Neuronal stem cell (in vitro differentiated cells): ENCODE measurements around the gene DUT.
A peak's percentile ranks its signal among the peaks of the same experiment; 100 is the strongest.

Experiments
- DNase-seq: peaks from one replicate; pipeline ENCODE4 v3.0.0-alpha.2; 2013; ENCODE audit warnings: low spot score
- H2AFZ ChIP-seq: one replicate; pipeline ENCODE4 v1.6.1; 2013; ENCODE audit warnings: mild to moderate bottlenecking, low read length, inconsistent platforms
- H2AK5ac ChIP-seq: 2 replicates; pipeline ENCODE4 v1.6.1; 2013; ENCODE audit warnings: low read depth, mild to moderate bottlenecking, inconsistent platforms, low read length, moderate library complexity, mixed read lengths
- H2BK120ac ChIP-seq: 2 replicates; pipeline ENCODE4 v1.6.1; 2013; ENCODE audit warnings: low read depth, mild to moderate bottlenecking, inconsistent platforms, low read length, moderate library complexity, mixed read lengths
- H2BK12ac ChIP-seq: one replicate; pipeline ENCODE4 v1.6.1; 2013; ENCODE audit warnings: low read length, inconsistent platforms
- H2BK15ac ChIP-seq: 2 replicates; pipeline ENCODE4 v1.6.1; 2013; ENCODE audit warnings: mild to moderate bottlenecking, low read length, inconsistent platforms, mixed read lengths
- H2BK5ac ChIP-seq: one replicate; pipeline ENCODE4 v1.6.1; 2013; ENCODE audit warnings: inconsistent platforms, mild to moderate bottlenecking, low read length, moderate library complexity
- H3K14ac ChIP-seq: one replicate; pipeline ENCODE4 v1.6.1; 2013; ENCODE audit warnings: low read length, inconsistent platforms
- H3K18ac ChIP-seq: 2 replicates; pipeline ENCODE4 v1.6.1; 2013; ENCODE audit warnings: low read length, inconsistent platforms
- H3K23ac ChIP-seq: 2 replicates; pipeline ENCODE4 v1.6.1; 2013; ENCODE audit warnings: low read depth, mild to moderate bottlenecking, mixed read lengths, low read length, inconsistent platforms; ENCODE audit not compliant: poor library complexity
- H3K27ac ChIP-seq: replicated peaks from 3 replicates; pipeline ENCODE4 v1.5.1; 2013; ENCODE audit warnings: low read length, inconsistent platforms
- H3K27me3 ChIP-seq, 3 experiments: 2 replicates each; pipeline ENCODE4 v1.6.1; 2013; ENCODE audit warnings: low read length in 3 of 3, mild to moderate bottlenecking in 2 of 3, inconsistent platforms in 1 of 3, low read depth in 1 of 3, mixed read lengths in 1 of 3, moderate library complexity in 1 of 3; ENCODE audit not compliant: control insufficient read depth in 3 of 3, insufficient read depth in 3 of 3
- H3K36me3 ChIP-seq, 2 donors: replicated peaks in 1 of 2; 2 replicates each; pipeline ENCODE4 v1.6.1; 2013; ENCODE audit warnings: low read length in 2 of 2; ENCODE audit not compliant: control insufficient read depth in 2 of 2, insufficient read depth in 2 of 2
- H3K4ac ChIP-seq: 2 replicates; pipeline ENCODE4 v1.6.1; 2013; ENCODE audit warnings: inconsistent platforms, mild to moderate bottlenecking, low read length, moderate library complexity
- H3K4me1 ChIP-seq, 2 donors: 1 replicate in 1 of 2; 2 replicates in 1 of 2; pipeline ENCODE4 v1.6.1; 2013; ENCODE audit warnings: low read length in 2 of 2, low read depth in 1 of 2; ENCODE audit not compliant: control insufficient read depth in 2 of 2, insufficient read depth in 1 of 2
- H3K4me2 ChIP-seq: one replicate; pipeline ENCODE4 v1.6.1; 2013; ENCODE audit warnings: mild to moderate bottlenecking, low read length, inconsistent platforms; ENCODE audit not compliant: insufficient read depth, poor library complexity, severe bottlenecking
- H3K4me3 ChIP-seq, 2 donors: 2 replicates each; pipeline ENCODE4 v1.5.1; 2013; ENCODE audit warnings: low read length in 2 of 2, mild to moderate bottlenecking in 2 of 2, inconsistent platforms in 1 of 2, moderate library complexity in 1 of 2
- H3K79me1 ChIP-seq: one replicate; pipeline ENCODE4 v1.6.1; 2013; ENCODE audit warnings: low read depth, mild to moderate bottlenecking, inconsistent platforms, low read length, moderate library complexity
- H3K9ac ChIP-seq: one replicate; pipeline ENCODE4 v1.6.1; 2013; ENCODE audit warnings: mild to moderate bottlenecking, low read depth, low read length, inconsistent platforms; ENCODE audit not compliant: poor library complexity
- H3K9me3 ChIP-seq, 2 donors: replicated peaks in 1 of 2; 2 replicates each; pipeline versions ENCODE3 to v1.6.1; 2013; ENCODE audit warnings: low read length in 2 of 2, mild to moderate bottlenecking in 2 of 2, inconsistent platforms in 1 of 2, low read depth in 1 of 2, mixed read lengths in 1 of 2, moderate library complexity in 1 of 2; ENCODE audit not compliant: control insufficient read depth in 2 of 2, insufficient read depth in 1 of 2
- H4K8ac ChIP-seq: one replicate; pipeline ENCODE4 v1.6.1; 2013; ENCODE audit warnings: low read depth, mild to moderate bottlenecking, inconsistent platforms, low read length, moderate library complexity
- H4K91ac ChIP-seq: one replicate; pipeline ENCODE4 v1.6.1; 2013; ENCODE audit warnings: low read length, low read depth, mild to moderate bottlenecking, inconsistent platforms; ENCODE audit not compliant: poor library complexity
- WGBS, 2 donors: extraction: QIAGEN DNeasy Blood & Tissue Kit; methylation state at CpG; one replicate each; pipeline ENCODE4 v1.1.7; 2013; ENCODE audit warnings: missing lambda C conversion rate in 2 of 2, mixed read lengths in 1 of 2; ENCODE audit not compliant: insufficient read length in 2 of 2, insufficient replicate concordance in 1 of 2; ENCODE audit errors: extremely low coverage in 2 of 2; 5-methylcytosine and 5-hydroxymethylcytosine counted together

DUT gene

GRCh38 chr15:48336940-48337339, 5.7 kb downstream of the DUT start:
- Histone ChIP-seq H2BK15ac (no peak overlapping the region), H3K4me3 (no peak overlapping the region), H3K79me1 (peaks cover 3% of the 10 kb centered on the region), H2AK5ac (no peak overlapping the region), H2BK120ac (no peak overlapping the region), H3K14ac (no peak overlapping the region), H3K4me2 (no peak overlapping the region), H3K23ac (no peak overlapping the region), H3K36me3 (peaks cover 3 to 84% of the 10 kb centered on the region in 2 donors), H3K9ac (no peak overlapping the region), H3K4me1 (peaks cover 3 to 5% of the 10 kb centered on the region in 2 donors), H2AFZ (no peak overlapping the region), H3K27ac (no peak overlapping the region), H3K4ac (no peak overlapping the region), H2BK5ac (no peak overlapping the region), H3K9me3 (no peaks in the 10 kb centered on the region), H4K8ac (no peak overlapping the region), H2BK12ac (no peak overlapping the region), H3K18ac (no peak overlapping the region), H4K91ac (no peak overlapping the region), H3K27me3 (no peaks in the 10 kb centered on the region)
- WGBS, 2 donors = no CpG with 5 or more reads among the region's 2 CpGs
- DNase-seq = peak; percentile 30

GRCh38 chr15:48337607-48338006, 6.4 kb downstream of the DUT start:
- H2BK12ac ChIP-seq = no peak overlapping the region
- H3K4me2 ChIP-seq = no peak overlapping the region
- no peaks in the 10 kb centered on the region for H3K9me3 ChIP-seq
- H4K91ac ChIP-seq = no peak overlapping the region
- H4K8ac ChIP-seq = no peak overlapping the region
- H3K14ac ChIP-seq = no peak overlapping the region
- no peak overlapping the region for H3K27ac ChIP-seq
- no peak overlapping the region for H3K23ac ChIP-seq
- WGBS, 2 donors = no CpG with 5 or more reads among the region's 1 CpG
- no peak overlapping the region for H3K4me3 ChIP-seq
- H2AFZ ChIP-seq = no peak overlapping the region
- no peak for DNase-seq
- no peak overlapping the region for H2BK15ac ChIP-seq
- no peaks in the 10 kb centered on the region for H3K27me3 ChIP-seq
- H2BK5ac ChIP-seq = no peak overlapping the region
- peaks cover 3 to 91% of the 10 kb centered on the region in 2 donors for H3K36me3 ChIP-seq
- no peak overlapping the region for H2BK120ac ChIP-seq
- H3K79me1 ChIP-seq = no peaks in the 10 kb centered on the region
- peaks cover 1 to 2% of the 10 kb centered on the region in 2 donors for H3K4me1 ChIP-seq
- H2AK5ac ChIP-seq = no peak overlapping the region
- H3K18ac ChIP-seq = no peak overlapping the region
- H3K4ac ChIP-seq = no peak overlapping the region
- H3K9ac ChIP-seq = no peak overlapping the region

- H3K23ac ChIP-seq = no peak overlapping the region
- peaks cover 5 to 89% of the 10 kb centered on the region in 2 donors for H3K36me3 ChIP-seq
- WGBS, 2 donors = no CpG with 5 or more reads among the region's 4 CpGs
- no peak overlapping the region for H4K8ac ChIP-seq
- H2BK15ac ChIP-seq = no peak overlapping the region
- H3K9ac ChIP-seq = no peak overlapping the region
- no peak overlapping the region for H3K4me3 ChIP-seq
- H2BK120ac ChIP-seq = no peak overlapping the region
- no peak overlapping the region for H4K91ac ChIP-seq
- no peak overlapping the region for H2AK5ac ChIP-seq
- no peak overlapping the region for H3K4ac ChIP-seq
- no peak for DNase-seq
- H3K27me3 ChIP-seq = no peaks in the 10 kb centered on the region
- H3K27ac ChIP-seq = no peak overlapping the region
- H3K79me1 ChIP-seq = no peaks in the 10 kb centered on the region
- H3K4me1 ChIP-seq = no peaks in the 10 kb centered on the region
- no peak overlapping the region for H3K18ac ChIP-seq
- H2BK12ac ChIP-seq = no peak overlapping the region
- H3K9me3 ChIP-seq = no peaks in the 10 kb centered on the region
- no peak overlapping the region for H2BK5ac ChIP-seq
- no peak overlapping the region for H3K4me2 ChIP-seq
- no peak overlapping the region for H2AFZ ChIP-seq
- H3K14ac ChIP-seq = no peak overlapping the region
Observed at GRCh38 chr15:48340111-48340510, 8.9 kb downstream of the DUT start.

GRCh38 chr15:48343865-48344264, 12.6 kb downstream of the DUT start:
- Histone ChIP-seq H3K79me1 (no peaks in the 10 kb centered on the region), H2BK15ac (no peak overlapping the region), H3K27ac (no peak overlapping the region), H3K14ac (no peak overlapping the region), H4K91ac (no peak overlapping the region), H3K4me2 (no peak overlapping the region), H3K4me3 (no peak overlapping the region), H3K23ac (no peak overlapping the region), H2BK5ac (no peak overlapping the region), H3K4ac (no peak overlapping the region), H3K9me3 (no peaks in the 10 kb centered on the region), H2BK120ac (no peak overlapping the region), H3K27me3 (no peaks in the 10 kb centered on the region), H3K4me1 (no peaks in the 10 kb centered on the region), H4K8ac (no peak overlapping the region), H2AK5ac (no peak overlapping the region), H2AFZ (no peak overlapping the region), H3K18ac (no peak overlapping the region), H3K9ac (no peak overlapping the region), H3K36me3 (peaks cover 2 to 51% of the 10 kb centered on the region in 2 donors), H2BK12ac (no peak overlapping the region)
- no peak for DNase-seq
- WGBS, 2 donors = 100% methylated on average over 1 of the region's 6 CpGs
